GM12875 (cell line): ENCODE measurements around the gene ROR1.

Experiments used
- H3K4me3 ChIP-seq: one replicate; pipeline ENCODE4 v1.5.1; 2011; ENCODE audit warnings: low read depth, low read length, control low read depth
- CTCF ChIP-seq: IDR thresholded peaks from 2 replicates; pipeline ENCODE4 v1.5.1; 2011; ENCODE audit warnings: low read depth, mild to moderate bottlenecking, control low read depth, inconsistent platforms, low read length, moderate library complexity, borderline replicate concordance; ENCODE audit not compliant: insufficient read depth

The ROR1 gene

GRCh38 chr1:63907051-63907450 lies 133.2 kb downstream of the ROR1 start:
- no peak for TF ChIP-seq CTCF
- H3K4me3 ChIP-seq = no peak overlapping the region

- TF ChIP-seq CTCF = no peak
- no peak overlapping the region for H3K4me3 ChIP-seq
Observed at GRCh38 chr1:63908016-63908415, 134.2 kb downstream of the ROR1 start.

GRCh38 chr1:63909526-63909925 lies 135.7 kb downstream of the ROR1 start:
- no peak for TF ChIP-seq CTCF

GRCh38 chr1:63911049-63911448 lies 137.2 kb downstream of the ROR1 start:
- H3K4me3 ChIP-seq = no peak overlapping the region
- TF ChIP-seq CTCF = no peak

More at GRCh38 chr1:63909526-63909925, 135.7 kb downstream of the ROR1 start:
- H3K4me3 ChIP-seq = no peak overlapping the region

- no peak overlapping the region for H3K4me3 ChIP-seq
- no peak for TF ChIP-seq CTCF
Observed at GRCh38 chr1:63912643-63913042, 138.8 kb downstream of the ROR1 start.

- no peak for TF ChIP-seq CTCF
- no peak overlapping the region for H3K4me3 ChIP-seq
Observed at GRCh38 chr1:63913533-63913932, 139.7 kb downstream of the ROR1 start.

GRCh38 chr1:63914241-63914640 lies 140.4 kb downstream of the ROR1 start:
- no peak for TF ChIP-seq CTCF
- no peak overlapping the region for H3K4me3 ChIP-seq
